CD4-positive, alpha-beta T cell treated with Interleukin-15 for 4 hours (primary cell): Measurements from ENCODE around the gene STARD10.
A peak's percentile ranks its signal among the peaks of the same experiment; 100 is the strongest.
"Not testable (repeated sequence)": the region's sequence is repeated elsewhere in the genome, so short reads cannot be mapped to it uniquely, and the experiment has no call there.

Source experiments
- DNase-seq: peaks from one replicate; pipeline ENCODE4 v3.0.0-alpha.2; 2020; ENCODE audit warnings: low spot score

The STARD10 gene

DNA sequence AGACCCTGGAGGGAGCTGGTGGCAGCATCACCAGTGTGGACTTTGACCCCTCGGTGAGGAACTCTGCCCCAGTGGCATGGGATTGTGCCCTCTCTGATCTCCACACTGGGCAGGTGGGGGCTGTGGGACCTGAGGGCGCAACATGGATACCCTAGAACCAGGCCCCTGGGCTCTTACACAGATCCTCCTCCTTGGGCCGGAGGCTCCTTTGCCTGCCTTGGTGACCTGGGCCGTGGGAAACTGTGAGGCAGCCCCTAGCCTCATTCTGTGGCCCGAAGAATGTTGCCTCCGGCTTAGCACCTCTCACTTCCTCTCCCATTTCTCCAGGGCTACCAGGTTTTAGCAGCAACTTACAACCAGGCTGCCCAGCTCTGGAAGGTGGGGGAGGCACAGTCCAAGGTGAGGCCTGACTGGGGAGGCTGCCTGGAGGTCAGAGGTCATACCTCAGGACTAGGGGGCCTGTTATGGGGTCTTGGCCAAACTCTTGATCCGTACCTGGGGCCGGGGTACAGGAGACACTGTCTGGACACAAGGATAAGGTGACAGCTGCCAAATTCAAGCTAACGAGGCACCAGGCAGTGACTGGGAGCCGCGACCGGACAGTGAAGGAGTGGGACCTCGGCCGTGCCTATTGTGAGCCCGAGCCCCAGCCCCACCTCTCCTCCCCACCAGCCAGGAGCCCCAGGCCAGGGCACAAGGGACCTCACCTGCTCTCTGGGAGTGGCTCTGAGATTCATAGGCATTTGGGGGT is 32.5 kb upstream of the STARD10 start:
- no peak for DNase-seq

DNA sequence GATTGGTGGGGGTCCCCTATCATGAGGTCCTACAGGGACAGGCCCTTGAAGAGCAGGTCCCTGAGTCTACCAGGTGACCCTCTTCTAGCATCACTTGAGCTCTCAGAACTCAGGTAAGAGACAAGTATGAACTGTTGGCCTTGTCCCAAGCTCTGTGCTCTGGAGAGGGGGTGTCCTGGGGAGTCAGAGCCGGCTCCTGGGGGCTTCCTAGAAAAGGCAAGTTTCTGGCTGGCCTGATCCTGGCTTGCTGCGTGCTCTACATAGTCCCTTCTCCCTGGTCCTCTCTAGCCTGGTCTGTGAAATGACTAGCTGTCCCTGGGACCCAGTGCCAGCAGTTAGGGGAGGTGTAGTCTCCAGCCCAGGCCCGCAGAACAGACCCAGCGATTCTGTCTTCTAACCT is 31.8 kb upstream of the STARD10 start:
- no peak for DNase-seq

DNA sequence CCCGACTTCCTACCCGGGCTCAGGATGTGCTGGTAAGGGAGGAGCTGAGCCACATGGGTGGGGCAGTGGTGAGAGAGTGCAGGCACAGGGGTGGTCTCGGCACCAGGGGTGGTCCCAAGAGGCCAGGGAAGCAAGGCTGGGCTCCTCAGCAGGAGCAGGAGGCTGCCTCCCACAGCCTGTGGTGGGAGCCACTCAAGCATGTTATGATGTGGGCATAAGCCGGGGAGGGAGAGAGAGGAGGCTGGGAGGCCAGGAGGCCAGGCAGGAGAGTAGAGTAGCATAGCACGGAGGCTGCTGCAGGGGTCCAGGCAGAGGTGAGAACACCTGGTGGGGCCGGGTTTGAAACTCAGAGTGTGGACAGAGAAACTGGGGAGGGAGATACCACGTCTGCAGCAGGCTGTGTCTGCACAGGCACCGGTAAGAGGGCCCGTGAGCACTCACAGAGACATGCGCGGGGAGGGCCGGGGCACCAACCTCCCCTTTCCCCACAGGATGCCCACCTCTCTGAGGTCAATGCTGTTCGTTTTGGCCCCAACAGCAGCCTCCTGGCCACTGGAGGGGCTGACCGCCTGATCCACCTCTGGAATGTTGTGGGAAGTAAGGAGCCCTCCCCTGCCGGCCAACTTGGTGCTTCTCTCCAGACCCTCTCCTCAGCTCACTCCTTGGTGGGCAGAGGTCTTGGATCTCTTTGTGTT is 31.1 kb upstream of the STARD10 start:
- DNase-seq: no peak

DNA sequence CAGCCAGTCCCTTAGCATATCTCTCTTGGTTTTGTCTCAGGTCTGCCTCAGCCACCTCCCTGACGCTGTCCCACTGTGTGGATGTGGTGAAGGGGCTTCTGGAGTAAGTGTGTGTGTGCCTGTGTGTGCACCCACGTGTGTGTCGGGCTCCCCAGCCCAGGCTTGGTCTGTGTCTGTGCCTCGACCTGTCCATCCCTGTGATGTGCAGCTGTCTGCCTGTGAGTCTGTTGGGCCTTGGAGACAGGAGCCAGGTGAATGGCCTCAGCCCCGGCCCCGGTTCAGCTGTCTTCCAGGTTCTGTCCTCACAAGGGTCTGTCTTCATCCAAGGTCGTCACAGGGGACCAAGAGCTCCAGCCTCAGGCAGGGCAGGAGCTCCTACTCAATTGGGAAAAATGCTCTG is 30.2 kb upstream of the STARD10 start:
- no peak for DNase-seq

DNA sequence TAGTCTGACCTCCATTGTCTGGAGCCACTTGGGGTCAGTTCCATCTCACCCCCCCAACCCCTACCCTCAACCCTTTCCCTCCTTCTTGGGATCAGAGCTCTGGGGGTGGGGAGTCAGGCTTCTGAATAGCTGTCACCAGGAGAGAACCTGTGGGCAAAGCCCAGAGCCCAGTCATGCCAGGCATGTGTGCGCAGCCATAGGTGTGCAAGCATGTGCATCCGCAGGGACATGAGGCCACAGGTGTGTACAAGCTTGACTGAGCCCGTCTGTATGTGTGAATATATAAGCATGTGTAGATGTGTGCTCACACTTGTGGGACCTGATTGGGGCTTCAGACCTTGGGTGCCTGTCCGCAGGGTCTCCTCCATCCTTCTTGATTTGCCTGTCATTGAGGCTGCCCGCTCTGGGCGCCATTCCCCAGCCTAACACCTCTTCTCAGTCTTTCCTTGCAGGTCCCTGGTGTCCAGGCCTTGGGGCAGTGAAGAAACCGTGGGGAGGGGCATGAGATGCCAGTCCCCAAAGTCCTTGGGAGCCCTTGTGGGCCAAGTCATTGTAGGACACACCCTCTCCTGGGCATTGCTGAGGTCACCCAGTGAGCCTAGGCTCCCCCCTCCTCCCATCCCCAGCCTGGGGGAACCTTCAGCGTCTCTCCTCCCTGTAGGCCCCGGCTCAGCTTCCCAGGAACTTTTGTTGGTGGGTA is 29.4 kb upstream of the STARD10 start:
- DNase-seq: no peak

DNA sequence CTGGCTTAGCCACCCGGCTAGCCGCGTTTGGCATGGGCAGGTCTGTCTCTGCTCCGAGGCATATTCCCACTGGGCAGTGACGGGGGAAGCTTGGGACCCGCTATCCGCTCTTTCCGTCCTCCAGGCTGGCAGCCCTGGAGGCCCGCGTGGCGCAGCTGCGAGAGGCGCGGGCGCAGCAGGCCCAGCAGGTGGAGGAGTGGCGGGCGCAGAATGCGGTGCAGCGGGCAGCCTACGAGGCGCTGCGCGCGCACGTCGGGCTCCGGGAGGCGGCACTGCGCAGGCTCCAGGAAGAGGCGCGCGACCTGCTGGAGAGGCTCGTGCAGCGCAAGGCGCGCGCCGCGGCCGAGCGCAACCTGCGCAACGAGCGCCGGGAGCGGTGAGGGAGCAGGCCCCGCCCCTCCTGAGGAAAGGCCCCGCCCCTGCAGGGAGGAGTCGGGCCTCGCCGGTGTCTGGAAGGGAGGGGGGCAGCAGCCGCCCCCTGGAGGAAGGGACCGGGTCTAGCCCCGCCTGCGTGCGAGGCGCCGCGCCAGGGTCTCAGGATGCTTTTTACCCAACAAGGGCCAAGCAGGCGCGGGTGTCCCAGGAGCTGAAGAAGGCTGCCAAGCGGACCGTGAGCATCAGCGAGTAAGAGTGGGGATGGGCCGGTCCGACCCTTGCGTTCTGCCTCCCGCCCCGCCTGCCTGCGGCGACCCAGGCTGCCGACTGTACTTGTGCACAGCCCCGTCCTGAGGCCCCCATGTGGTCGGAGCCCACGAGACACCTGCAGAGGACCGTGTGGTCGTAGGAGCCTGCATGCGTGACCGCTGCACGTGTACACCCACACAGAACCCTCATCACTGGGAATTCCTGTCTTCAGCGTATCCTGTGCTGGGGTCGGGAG is 28.3 kb upstream of the STARD10 start:
- peak; percentile 94 for DNase-seq

DNA sequence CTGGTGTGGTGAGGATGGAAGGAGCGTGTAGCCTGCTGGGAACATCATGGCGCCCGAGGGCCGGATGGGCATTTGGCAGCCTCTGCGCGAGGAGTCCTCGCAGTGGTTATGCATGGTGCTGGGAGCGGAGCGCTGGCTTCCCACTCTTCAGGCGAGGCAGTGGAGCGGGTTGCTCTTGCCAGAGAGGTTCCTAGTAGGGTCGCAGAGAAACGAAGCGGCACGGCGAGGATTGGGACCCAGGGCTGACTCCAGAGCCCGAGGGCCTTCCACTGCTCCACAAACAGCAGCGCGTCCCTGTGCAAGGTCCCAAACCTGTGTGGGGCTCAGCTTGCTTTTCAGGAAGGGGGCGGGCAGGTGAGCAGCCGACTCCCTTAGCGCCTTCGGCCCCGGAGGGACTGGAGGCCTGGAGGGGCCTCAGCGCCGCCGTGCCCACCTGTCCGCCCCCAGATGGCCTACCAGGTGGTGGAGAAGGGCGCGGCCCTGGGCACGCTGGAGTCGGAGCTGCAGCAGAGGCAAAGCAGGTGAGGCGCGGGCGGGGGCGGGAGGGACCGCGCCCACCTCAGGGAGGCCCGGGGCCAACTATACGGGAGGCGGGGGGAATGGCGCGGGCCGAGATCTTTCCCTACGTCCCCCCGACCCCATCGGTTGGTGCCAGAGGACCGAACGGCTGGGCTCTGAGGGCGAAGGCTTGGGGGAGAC is 27.5 kb upstream of the STARD10 start:
- no peak for DNase-seq

DNA sequence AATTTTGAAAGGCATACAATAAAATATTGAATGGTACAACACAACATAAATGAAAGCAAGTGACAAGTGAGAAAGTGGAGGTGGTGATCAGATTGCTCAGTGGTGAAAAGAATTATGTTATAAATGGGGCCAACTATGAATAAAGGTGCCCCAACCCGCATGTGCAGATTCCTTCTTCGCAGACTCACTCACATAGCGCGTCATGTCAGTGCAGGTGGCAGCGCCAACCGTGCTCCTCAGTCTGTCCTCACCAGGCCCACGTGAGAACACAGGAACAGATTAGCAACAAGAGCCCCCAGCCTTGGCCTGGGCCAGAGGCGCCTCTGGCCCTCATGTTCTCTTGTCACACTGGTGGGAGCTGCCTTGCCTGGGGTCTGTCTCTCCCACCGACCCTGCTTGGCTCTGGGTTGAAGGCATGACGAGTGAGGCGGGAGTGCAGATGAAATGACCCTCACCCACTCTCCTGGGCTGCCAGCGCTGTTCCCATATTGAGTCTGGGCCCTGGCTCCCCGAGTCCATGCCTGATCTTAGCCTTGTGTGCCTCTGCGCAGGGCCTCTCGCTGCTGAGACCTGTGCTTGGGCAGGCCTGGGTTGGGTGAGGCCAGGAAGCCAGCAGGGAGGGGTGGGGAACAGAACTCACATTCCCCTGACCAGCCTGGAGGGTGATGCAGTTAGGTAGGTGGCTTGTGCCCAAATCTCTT is 26.7 kb upstream of the STARD10 start:
- DNase-seq: no peak

DNA sequence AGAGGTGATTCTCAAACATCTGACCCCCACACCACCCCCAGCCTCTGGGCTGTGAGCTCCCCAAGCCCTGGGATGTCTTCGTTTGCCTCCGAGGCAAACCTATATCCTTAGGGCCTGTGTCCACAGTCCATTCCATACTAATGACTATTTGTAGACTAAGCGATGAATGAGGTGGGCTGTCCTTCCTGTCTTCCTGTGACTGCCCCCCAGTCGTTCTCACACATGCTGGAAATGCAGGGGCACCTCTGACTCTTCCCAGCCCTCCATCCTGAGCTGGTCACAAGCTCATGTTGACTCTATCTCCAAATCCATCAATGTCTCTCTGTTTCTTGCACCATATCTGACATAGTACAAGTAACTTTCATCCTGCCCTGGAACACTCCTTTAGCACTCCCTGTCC is 25.1 kb upstream of the STARD10 start:
- no peak for DNase-seq

DNA sequence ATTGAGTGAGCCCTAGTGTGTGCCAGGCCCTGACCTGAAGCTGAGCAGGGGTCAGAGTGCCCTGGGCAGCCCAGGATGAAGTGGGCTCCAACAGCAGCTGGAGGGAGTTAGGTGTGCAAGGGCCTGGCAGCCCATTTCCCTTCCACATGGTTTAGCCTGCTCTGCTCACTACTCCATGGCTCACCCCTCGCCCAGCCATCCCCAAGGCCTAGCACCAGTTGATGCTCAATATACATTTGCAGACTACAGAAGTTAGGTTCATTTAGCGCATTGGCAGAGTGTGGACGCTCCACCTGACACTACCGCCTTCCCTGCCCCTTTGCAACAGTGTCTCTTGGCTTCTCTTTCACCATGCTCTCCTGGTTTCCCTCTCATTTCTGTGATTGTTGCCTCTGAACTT is 24.1 kb upstream of the STARD10 start:
- DNase-seq: no peak

DNA sequence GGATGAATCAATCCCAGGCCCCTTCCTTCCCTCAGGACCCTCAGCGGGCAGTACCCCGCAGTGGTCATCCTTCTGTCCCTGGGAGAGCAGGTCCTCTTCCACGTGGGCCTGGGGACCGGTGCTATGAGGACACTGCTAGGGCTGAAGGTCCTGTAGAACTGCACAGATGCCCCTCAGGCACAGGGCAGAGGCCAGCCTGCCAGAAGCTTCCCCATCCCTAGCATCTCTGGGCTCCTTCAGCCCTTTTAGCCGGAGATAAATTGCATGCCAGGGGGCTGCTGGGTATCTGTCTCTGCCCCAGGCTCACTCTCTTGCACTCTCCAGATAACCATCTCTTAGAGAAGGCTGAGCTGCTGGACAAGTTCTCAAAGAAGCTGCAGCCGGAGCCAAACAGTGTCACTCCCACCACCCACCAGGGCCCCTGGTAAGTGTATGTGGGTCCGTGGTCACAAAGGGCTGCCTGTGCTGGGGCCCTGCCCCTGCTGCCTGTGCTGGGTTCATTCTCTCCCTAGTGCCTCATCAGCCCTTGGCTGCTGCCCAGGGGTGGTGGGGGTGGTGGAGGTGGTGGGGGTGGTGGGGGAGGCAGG is 22.6 kb upstream of the STARD10 start:
- DNase-seq: no peak

DNA sequence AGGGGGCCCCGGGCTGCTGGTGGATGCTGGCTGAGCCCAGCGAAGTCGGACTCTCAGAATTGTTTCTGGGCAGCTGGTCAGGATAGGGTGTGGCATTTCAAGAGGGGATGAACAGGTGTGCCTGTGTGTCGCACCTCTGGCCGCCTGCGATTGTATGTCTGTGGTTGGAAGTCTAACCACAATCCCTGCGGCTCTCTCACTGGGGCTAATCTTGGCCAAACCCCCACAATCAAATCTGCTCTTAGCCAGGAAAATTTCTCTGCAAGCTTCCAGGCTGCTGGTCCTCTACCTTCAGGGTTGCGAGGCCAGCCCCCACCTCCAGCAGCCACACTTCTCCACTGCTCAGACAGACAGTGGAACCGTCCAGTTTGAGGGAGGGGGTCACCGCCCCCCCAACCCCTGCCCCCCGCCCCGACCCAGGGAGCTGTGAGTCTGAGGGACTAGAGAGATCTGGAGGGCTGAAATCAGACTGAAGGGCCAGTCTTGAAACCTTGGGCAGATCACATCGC is 21.3 kb upstream of the STARD10 start:
- DNase-seq: no peak

DNA sequence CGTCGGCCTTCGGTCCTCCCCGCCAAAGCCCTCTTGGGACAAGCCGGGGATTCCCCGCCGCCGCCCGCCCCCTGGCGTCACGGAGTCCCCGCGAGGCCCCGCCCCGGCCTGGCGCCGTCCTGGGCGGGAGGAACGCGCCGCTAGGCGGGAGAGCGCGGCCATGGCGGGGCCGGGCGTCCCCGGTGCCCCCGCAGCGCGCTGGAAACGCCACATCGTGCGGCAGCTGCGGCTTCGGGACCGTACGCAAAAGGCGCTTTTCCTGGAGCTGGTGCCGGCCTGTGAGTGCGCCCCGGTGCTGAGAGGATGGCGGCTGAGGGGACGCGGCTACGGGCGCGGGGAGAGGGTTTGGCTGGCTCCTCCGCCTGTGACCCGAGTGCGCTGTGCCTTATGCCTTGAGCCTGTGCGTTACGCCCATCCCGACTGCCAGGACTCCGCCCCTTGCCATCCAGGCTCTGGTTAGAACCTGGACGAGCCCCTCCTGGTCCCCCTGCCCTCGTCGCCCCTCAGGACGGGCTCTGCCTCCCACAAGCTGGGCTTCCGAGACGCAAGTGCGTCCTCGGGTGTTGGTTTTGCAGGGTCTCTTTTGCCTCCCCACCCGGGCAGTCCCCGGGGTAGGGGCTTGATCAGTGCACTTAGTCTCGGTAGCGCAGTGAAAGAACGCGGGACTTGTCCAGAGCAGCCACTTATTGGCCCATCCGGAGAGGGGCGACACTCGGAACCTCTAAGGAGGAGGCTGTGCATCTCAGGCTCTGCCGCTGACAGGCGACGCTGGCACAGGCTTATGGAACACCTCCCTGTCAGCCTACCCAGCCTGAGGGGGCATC is 20.7 kb upstream of the STARD10 start, which contains the start of gene ATG16L2:
Gene ATG16L2, plus strand, starts transcription at position 126 of the 824 bp plus-strand sequence. Its CDS starts 35 bp downstream, at position 161.
- peak; percentile 88 for DNase-seq

DNA sequence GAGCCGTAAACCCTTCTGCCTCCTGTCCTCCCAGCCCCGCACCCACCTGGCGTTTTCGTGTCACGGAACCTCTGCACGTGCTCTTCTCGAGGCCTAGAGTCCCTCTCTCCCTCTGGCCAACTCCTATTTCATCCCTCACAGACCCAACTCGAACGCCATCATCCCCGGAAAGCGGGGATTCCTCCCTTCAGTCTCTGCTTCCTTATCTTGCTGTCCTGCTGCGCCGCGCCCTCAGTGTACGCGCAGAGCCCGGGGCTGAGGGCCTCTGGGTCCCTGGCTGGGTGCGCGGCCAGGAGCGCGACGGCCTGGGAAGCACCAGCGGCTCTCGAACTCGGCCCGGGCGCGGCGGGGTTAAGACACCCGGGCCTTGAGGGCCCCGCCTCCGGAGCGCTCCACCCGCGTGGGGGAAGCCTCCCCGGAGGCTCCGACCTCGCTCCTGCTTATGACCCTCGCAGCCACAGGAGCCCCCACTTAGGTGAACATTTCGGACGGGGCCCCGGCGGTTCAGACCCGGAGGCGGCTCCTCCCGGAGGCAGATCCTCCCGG is 20.0 kb upstream of the STARD10 start:
- no peak for DNase-seq

DNA sequence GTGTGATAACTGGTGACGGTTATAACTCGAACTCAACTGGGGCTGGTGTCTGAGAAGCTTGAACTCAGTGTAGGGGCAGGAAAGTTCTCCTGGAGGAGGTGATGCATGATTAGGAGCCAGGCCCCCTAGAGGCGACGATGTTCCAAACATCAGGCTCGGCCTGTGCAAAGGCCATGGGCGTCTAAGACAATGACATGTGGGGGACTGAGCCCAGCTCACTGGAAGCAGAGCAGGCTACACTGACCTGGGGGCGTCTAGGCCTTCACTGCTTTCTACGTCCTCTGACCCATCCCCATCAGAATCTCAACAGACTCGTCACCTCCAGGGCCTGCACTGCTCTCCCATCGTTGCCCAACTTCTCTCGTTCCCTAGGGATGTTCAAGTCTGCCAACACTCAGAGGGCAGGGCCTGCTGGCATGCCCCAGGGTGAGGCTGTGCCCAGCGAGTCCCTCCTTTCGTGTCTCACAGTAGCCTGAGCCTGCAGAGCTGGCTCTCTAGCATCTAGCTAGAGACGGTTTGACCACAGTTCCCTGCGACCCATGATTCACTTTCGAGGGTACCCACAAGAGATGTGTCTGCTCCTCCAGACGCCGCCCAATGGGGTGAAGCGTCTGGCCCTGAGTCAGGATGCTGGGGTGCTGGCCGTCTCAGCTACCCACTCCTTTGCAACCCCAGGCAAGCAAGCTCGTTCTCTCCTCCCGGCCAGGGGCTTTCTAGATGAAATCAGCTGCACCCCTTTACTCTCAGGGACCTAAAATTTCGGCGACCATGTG is 19.3 kb upstream of the STARD10 start:
- DNase-seq: peak; percentile 81

DNA sequence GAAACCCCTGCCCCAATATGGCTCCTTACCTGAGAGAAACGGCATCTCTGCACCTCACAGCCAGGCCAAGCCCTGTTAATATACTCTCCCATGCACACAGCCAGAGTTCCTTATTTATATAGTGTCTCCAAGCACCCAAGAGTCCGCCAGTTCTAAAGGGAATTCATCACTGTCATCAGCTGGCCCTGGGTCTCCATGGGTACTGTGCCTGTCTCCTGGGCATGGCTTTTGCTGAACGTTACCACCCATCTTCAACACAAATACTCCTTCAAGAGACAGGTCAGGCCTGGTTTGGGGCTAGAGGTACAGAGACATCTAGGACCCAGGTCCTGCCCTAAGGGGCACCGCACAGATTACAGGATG is 18.7 kb upstream of the STARD10 start:
- no peak for DNase-seq

DNA sequence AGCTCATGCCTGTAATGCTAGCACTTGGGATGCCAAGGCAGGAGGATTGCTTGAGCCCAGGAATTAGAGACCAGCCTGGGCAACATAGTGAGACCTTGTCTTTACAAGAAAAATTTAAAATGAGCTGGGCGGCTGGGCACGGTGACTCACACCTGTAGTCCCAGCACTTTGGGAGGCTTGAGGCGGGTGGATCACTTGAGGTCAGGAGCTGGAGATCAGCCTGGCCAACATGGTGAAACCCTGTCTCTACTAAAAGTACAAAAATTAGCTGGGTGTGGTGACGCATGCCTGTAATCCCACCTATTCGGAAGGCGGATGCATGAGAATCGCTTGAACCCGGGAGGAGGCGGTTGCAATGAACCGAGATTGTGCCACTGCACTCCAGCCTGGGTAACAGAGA is 17.8 kb upstream of the STARD10 start:
- DNase-seq: not testable (repeated sequence)

DNA sequence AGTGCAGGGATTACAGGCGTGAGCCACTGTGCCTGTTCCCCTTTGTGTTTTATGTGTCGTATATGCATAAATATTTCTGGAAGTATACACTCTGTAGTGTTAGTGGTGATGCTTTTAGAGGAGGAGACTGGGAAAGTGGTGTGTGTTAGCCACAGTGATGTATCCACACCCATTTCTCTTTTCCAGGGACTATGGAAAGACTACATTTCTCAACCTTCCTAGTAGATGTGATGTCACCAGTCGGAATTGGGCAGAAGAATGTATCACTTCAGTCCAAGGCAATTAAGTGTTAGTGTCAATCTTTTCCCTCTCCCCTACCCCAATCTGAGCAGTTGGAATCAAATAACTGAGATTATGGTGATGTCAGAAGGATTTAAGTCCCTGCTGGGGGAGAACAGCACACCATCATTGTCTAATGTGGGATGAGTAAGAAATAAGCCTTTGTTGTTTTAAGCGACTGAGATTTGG is 14.5 kb upstream of the STARD10 start:
- no peak for DNase-seq
